Measurements from ENCODE around the gene SSC4D.

SSC4D gene

DNA sequence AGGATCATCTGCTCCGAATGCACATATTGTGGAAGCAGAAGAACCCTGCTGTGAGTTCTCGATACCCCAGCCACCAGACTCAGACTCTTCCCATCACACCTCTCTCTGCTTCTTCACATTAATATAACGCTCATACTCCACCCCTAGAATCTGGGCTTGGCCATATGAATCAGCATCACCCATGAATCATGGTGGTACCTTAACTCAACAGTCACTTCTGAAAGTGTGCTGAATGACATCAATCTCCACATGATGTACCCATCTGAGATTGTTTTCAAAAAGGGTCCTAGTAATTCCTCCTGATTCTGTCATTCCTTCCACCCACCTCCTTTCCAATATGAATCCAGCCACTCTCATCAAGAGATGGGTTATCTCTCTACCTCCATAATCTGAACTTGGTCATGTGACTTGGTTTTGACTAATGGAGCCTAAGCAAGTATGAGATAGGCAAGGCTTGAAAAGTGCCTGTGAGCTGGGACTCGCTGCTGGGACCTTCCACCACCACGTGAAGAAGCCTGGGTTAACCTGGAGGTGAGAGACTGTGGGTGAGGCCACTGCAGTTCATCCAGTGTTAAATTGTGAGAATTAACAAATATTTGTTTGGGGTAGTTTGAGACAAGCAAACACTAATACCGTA lies 66.1 kb downstream of the SSC4D start:
- TF ChIP-seq GATA3 (IDR thresholded peaks at IDR 0.05; ENCODE audit: low read depth, low read length) = no peak
- TF ChIP-seq GATA2 (IDR thresholded peaks at IDR 0.05; ENCODE audit: low read depth, low read length) = no peak

DNA sequence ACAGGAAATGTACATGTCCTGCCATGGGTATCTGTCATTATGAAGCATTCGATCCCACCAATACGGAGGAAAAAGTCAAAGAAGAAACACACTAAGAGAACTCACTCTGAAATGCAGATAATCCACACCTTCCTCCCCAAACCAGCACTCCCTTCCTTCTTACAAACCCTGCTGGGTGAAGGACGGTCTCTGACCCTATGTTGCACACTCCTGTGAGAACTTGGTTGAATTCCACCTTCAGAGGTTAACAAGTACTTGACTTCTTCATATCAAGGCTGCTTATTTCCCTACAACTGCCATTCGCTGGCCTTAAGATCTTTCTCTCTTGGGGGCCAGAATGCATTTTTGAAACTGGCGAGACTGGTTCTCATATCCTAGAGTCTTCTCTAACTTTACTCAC lies 67.3 kb downstream of the SSC4D start:
- TF ChIP-seq GATA3 (IDR thresholded peaks at IDR 0.05; ENCODE audit: low read depth, low read length) (no peak), GATA2 (IDR thresholded peaks at IDR 0.05; ENCODE audit: low read depth, low read length) (no peak)

DNA sequence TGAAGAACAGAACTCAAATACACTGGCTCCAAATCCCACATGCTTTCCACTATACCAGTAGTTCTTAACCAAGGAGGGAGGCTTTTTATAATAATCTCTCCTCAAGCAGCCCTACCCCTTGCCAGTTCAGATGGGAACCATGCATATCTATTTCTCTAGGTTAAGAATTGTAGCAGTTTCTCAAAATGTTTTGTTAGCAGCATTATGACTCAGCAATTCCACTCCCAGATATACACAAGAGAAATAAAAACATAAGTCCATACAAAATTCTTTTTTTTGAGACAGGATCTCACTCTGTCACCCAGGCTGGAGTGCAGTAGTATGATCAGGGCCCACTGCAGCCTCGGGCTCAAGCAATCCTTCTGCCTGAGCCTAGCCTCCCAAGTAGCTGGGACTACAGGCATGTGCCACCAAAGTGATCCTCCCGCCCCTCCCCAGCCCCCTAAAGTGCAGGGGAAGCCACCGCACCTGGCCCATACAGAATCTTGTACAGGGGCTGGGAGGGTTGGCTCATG lies 68.8 kb downstream of the SSC4D start:
- TF ChIP-seq GATA3 (IDR thresholded peaks at IDR 0.05; ENCODE audit: low read depth, low read length) (no peak), GATA2 (IDR thresholded peaks at IDR 0.05; ENCODE audit: low read depth, low read length) (no peak)

Measured in SH-SY5Y (cell line).